Neural progenitor cell (in vitro differentiated cells): ENCODE data around the gene EED. TPM values are rescaled to one million over a fixed set of nuclear protein-coding genes. Genes with fewer than 3 reads are reported as not detected.
A peak's percentile ranks its signal among the peaks of the same experiment; 100 is the strongest.

Experiments used
- DNase-seq: peaks from one replicate; pipeline ENCODE4 v3.0.0-alpha.2; 2016; ENCODE audit warnings: low spot score
- H2AFZ ChIP-seq: fragments of 200-600 bp; sonication (generic); replicated peaks from 2 replicates; pipeline ENCODE4 v1.6.1; 2016; ENCODE audit warnings: antibody characterized with exemption
- H3F3A ChIP-seq: fragments of 200-600 bp; sonication (generic); 2 replicates; pipeline ENCODE4 v1.6.1; 2016; ENCODE audit warnings: antibody characterized with exemption, low read depth
- H3K27ac ChIP-seq: fragments of 200-600 bp; sonication (generic); 2 replicates; pipeline ENCODE4 v1.5.1; 2016; ENCODE audit warnings: mild to moderate bottlenecking
- H3K27me3 ChIP-seq: fragments of 200-600 bp; sonication (generic); 2 replicates; pipeline ENCODE4 v1.6.1; 2016; ENCODE audit warnings: mild to moderate bottlenecking, moderate library complexity
- H3K36me3 ChIP-seq: fragments of 200-600 bp; sonication (generic); 2 replicates; pipeline ENCODE4 v1.5.1; 2016
- H3K4me1 ChIP-seq: fragments of 200-600 bp; sonication (generic); 2 replicates; pipeline ENCODE4 v1.6.1; 2016; ENCODE audit warnings: mixed run types
- H3K4me2 ChIP-seq: fragments of 200-600 bp; sonication (generic); 2 replicates; pipeline ENCODE4 v1.6.1; 2016
- H3K4me3 ChIP-seq: fragments of 200-600 bp; sonication (generic); 2 replicates; pipeline ENCODE4 v1.5.1; 2016
- H3K79me2 ChIP-seq: fragments of 200-600 bp; sonication (generic); 2 replicates; pipeline ENCODE4 v1.6.1; 2016; ENCODE audit warnings: low read depth
- H3K9ac ChIP-seq: fragments of 200-600 bp; sonication (generic); 2 replicates; pipeline ENCODE4 v1.6.1; 2016
- H3K9me3 ChIP-seq: fragments of 200-600 bp; sonication (generic); 2 replicates; pipeline ENCODE4 v1.5.1; 2016; ENCODE audit warnings: low read depth
- H4K20me1 ChIP-seq: fragments of 200-600 bp; sonication (generic); 2 replicates; pipeline ENCODE4 v1.6.1; 2016; ENCODE audit warnings: low read depth
- H3K27ac Mint-ChIP-seq: 3 replicates; pipeline ENCODE4 v1.8.0; 2021; ENCODE audit warnings: mixed read lengths
- H3K27me3 Mint-ChIP-seq: 2 replicates; pipeline ENCODE4 v1.8.0; 2022; ENCODE audit warnings: low read depth, mild to moderate bottlenecking, inconsistent platforms, moderate library complexity, mixed read lengths; ENCODE audit not compliant: insufficient read depth
- H3K36me3 Mint-ChIP-seq: 3 replicates; pipeline ENCODE4 v1.8.0; 2021; ENCODE audit warnings: mixed read lengths
- H3K4me1 Mint-ChIP-seq: 3 replicates; pipeline ENCODE4 v1.8.0; 2021; ENCODE audit warnings: mixed read lengths
- H3K4me3 Mint-ChIP-seq: 3 replicates; pipeline ENCODE4 v1.8.0; 2021; ENCODE audit warnings: mild to moderate bottlenecking, moderate library complexity, mixed read lengths
- H3K9me3 Mint-ChIP-seq: 3 replicates; pipeline ENCODE4 v1.8.0; 2020; ENCODE audit warnings: mixed read lengths
- CTCF ChIP-seq: fragments of 200-600 bp; sonication (generic); IDR thresholded peaks from 2 replicates; pipeline ENCODE4 v1.5.1; 2017; ENCODE audit warnings: antibody characterized with exemption, mild to moderate bottlenecking
- EZH2 ChIP-seq: fragments of 200-600 bp; sonication (generic); IDR thresholded peaks from 2 replicates; pipeline ENCODE4 v1.6.1; 2017; ENCODE audit warnings: antibody characterized with exemption, mild to moderate bottlenecking, moderate library complexity
- EZH2phosphoT487 ChIP-seq: fragments of 200-600 bp; sonication (generic); IDR thresholded peaks from 2 replicates; pipeline ENCODE4 v1.6.1; 2017; ENCODE audit warnings: antibody characterized with exemption
- total RNA-seq: library from RNA; depleted of rRNA; stranded (reverse); fragments of >200 nt; gene quantifications from 2 replicates; pipeline ENCODE4 v1.2.3, GENCODE V29; 2015; ENCODE audit warnings: low replicate concordance

Gene EED
- total RNA-seq, 1 donor from 2014 or later, result 64.9 TPM

GRCh38 chr11:86264649-86265048 is 20.1 kb downstream of the EED start:
- Histone ChIP-seq H4K20me1 (no peaks in the 10 kb centered on the region), H3K4me2 (no peak overlapping the region), H3K79me2 (peaks cover under 1% of the 10 kb centered on the region), H2AFZ (no peak overlapping the region), H3K4me1 (no peaks in the 10 kb centered on the region), H3K9ac (no peak overlapping the region), H3K36me3 (peaks cover 7% of the 10 kb centered on the region), H3K27me3 (no peaks in the 10 kb centered on the region), H3K4me3 (no peak overlapping the region), H3K9me3 (no peaks in the 10 kb centered on the region), H3K27ac (no peak overlapping the region), H3F3A (no peaks in the 10 kb centered on the region)
- TF ChIP-seq EZH2phosphoT487 (no peak), CTCF (no peak), EZH2 (no peak)
- H3K4me1 Mint-ChIP-seq, result no peaks in the 10 kb centered on the region
- H3K9me3 Mint-ChIP-seq, result no peaks in the 10 kb centered on the region
- peaks cover 30% of the 10 kb centered on the region for H3K36me3 Mint-ChIP-seq
- no peak overlapping the region for H3K27ac Mint-ChIP-seq
- DNase-seq, result no peak
- H3K27me3 Mint-ChIP-seq, result no peaks in the 10 kb centered on the region
- no peak overlapping the region for H3K4me3 Mint-ChIP-seq

- Mint-ChIP-seq H3K4me3 (no peak overlapping the region), H3K9me3 (no peaks in the 10 kb centered on the region), H3K27ac (no peak overlapping the region), H3K4me1 (no peaks in the 10 kb centered on the region), H3K27me3 (no peaks in the 10 kb centered on the region), H3K36me3 (peaks cover 33% of the 10 kb centered on the region)
- Histone ChIP-seq H3K9ac (no peak overlapping the region), H3K9me3 (no peaks in the 10 kb centered on the region), H3K4me2 (no peak overlapping the region), H3K27ac (no peak overlapping the region), H2AFZ (no peak overlapping the region), H3K4me3 (no peak overlapping the region), H3K27me3 (no peaks in the 10 kb centered on the region), H3K79me2 (peaks cover 6% of the 10 kb centered on the region), H3K36me3 (peaks cover 7% of the 10 kb centered on the region), H3K4me1 (no peaks in the 10 kb centered on the region), H4K20me1 (no peaks in the 10 kb centered on the region), H3F3A (no peaks in the 10 kb centered on the region)
- no peak for DNase-seq
- TF ChIP-seq CTCF (no peak), EZH2phosphoT487 (no peak), EZH2 (no peak)
These were observed 20.6 kb downstream of the EED start for GRCh38 chr11:86265194-86265593.

- Mint-ChIP-seq H3K9me3 (no peaks in the 10 kb centered on the region), H3K27ac (no peak overlapping the region), H3K4me1 (no peaks in the 10 kb centered on the region), H3K27me3 (no peaks in the 10 kb centered on the region), H3K4me3 (no peak overlapping the region), H3K36me3 (peaks cover 33% of the 10 kb centered on the region)
- H3K36me3 ChIP-seq, result peaks cover 7% of the 10 kb centered on the region
- H3K9ac ChIP-seq, result no peak overlapping the region
- no peak overlapping the region for H3K4me3 ChIP-seq
- H3K27ac ChIP-seq, result no peak overlapping the region
- no peaks in the 10 kb centered on the region for H3K4me1 ChIP-seq
- no peak for DNase-seq
- TF ChIP-seq CTCF (no peak), EZH2 (no peak)
- H3K79me2 ChIP-seq, result peaks cover 49% of the 10 kb centered on the region
- H3K4me2 ChIP-seq, result no peak overlapping the region
- no peak overlapping the region for H2AFZ ChIP-seq
- no peaks in the 10 kb centered on the region for H3F3A ChIP-seq
- H4K20me1 ChIP-seq, result peaks cover under 1% of the 10 kb centered on the region
- H3K27me3 ChIP-seq, result no peaks in the 10 kb centered on the region
- no peaks in the 10 kb centered on the region for H3K9me3 ChIP-seq
These were observed 25.1 kb downstream of the EED start for GRCh38 chr11:86269645-86270044.

- Mint-ChIP-seq H3K36me3 (peaks cover 35% of the 10 kb centered on the region), H3K4me3 (no peak overlapping the region), H3K27ac (no peak overlapping the region), H3K4me1 (no peaks in the 10 kb centered on the region), H3K9me3 (no peaks in the 10 kb centered on the region), H3K27me3 (no peaks in the 10 kb centered on the region)
- no peak overlapping the region for H2AFZ ChIP-seq
- DNase-seq, result peak; percentile 61
- no peak overlapping the region for H3K27ac ChIP-seq
- no peak overlapping the region for H3K4me3 ChIP-seq
- H3K79me2 ChIP-seq, result peaks cover 68% of the 10 kb centered on the region
- H3K27me3 ChIP-seq, result no peaks in the 10 kb centered on the region
- H3K4me1 ChIP-seq, result no peaks in the 10 kb centered on the region
- no peaks in the 10 kb centered on the region for H3F3A ChIP-seq
- H3K9ac ChIP-seq, result no peak overlapping the region
- TF ChIP-seq EZH2 (no peak), CTCF (peak; percentile 57), EZH2phosphoT487 (no peak)
- no peaks in the 10 kb centered on the region for H3K9me3 ChIP-seq
- H4K20me1 ChIP-seq, result peaks cover 3% of the 10 kb centered on the region
- peaks cover 24% of the 10 kb centered on the region for H3K36me3 ChIP-seq
- no peak overlapping the region for H3K4me2 ChIP-seq
These were observed 29.9 kb downstream of the EED start for GRCh38 chr11:86274503-86274902.
